Measurements from ENCODE around the gene UBL7. TPM values are rescaled to one million over a fixed set of nuclear protein-coding genes. Genes with fewer than 3 reads are reported as not detected.

Gene UBL7
- total RNA-seq, 1 donor from 2014 or later = 44.4 TPM

Small RNA genes within 50 kb of the gene (microRNA-seq; reads per million reads assigned to microRNA genes)
- not detected for gene MIR6881

Other genes with a start within 250 kb of the UBL7 start
- not detected in 2 replicates for gene CCDC33, start 224.8 kb downstream of the UBL7 start, total RNA-seq
- not detected in 2 replicates for gene CYP11A1, start 93.5 kb downstream of the UBL7 start, total RNA-seq
- gene SEMA7A, start 27.2 kb downstream of the UBL7 start, total RNA-seq = 9.5 and 11.4 TPM in 2 replicates
- 0.36 and 0.88 TPM in 2 replicates for gene ARID3B, start 80.1 kb upstream of the UBL7 start, total RNA-seq
- gene CLK3, start 154.7 kb upstream of the UBL7 start, total RNA-seq = 74.0 and 76.0 TPM in 2 replicates
- 8.5 and 9.5 TPM in 2 replicates for gene EDC3, start 234.9 kb upstream of the UBL7 start, total RNA-seq

All from myocyte (in vitro differentiated cells).